SK-N-SH treated with all-trans-retinoic acid at 6 μM for 48 hours (cell line): Measurements from ENCODE around the gene GATA6.
"Not testable (repeated sequence)": the region's sequence is repeated elsewhere in the genome, so short reads cannot be mapped to it uniquely, and the experiment has no call there.

ENCODE experiments used
- ATAC-seq: fragments of 200-7000 bp; cut with Tn5 transposase; 3 replicates; pipeline ENCODE4 v1.9.1; 2020; ENCODE audit warnings: mild to moderate bottlenecking, moderate library complexity
- ARNTL ChIP-seq: fragments of 450-650 bp; formaldehyde crosslinking; IDR thresholded peaks from 2 replicates; pipeline ENCODE4 v1.5.0; 2020; ENCODE audit warnings: low read depth, mild to moderate bottlenecking, moderate library complexity, borderline replicate concordance
- BACH2 ChIP-seq: fragments of 250-450 bp; sonication (Bioruptor Pico); IDR thresholded peaks from 2 replicates; pipeline ENCODE4 v1.9.0; 2021; ENCODE audit warnings: mild to moderate bottlenecking, borderline replicate concordance
- CSDC2 ChIP-seq: fragments of 250-450 bp; sonication (Bioruptor Pico); IDR thresholded peaks from 2 replicates; pipeline ENCODE4 v1.5.0; 2020; ENCODE audit warnings: mild to moderate bottlenecking, moderate library complexity
- CSRNP3 ChIP-seq: fragments of 250-450 bp; sonication (Bioruptor Pico); IDR thresholded peaks from 2 replicates; pipeline ENCODE4 v1.5.1; 2021; ENCODE audit warnings: mild to moderate bottlenecking, moderate library complexity
- ESRRG ChIP-seq: fragments of 250-450 bp; sonication (Bioruptor Pico); IDR thresholded peaks from 2 replicates; pipeline ENCODE4 v1.6.1; 2021; ENCODE audit warnings: mild to moderate bottlenecking
- GLIS3 ChIP-seq: fragments of 250-450 bp; sonication (Bioruptor Pico); IDR thresholded peaks from 2 replicates; pipeline ENCODE4 v1.5.0; 2020; ENCODE audit warnings: mild to moderate bottlenecking, moderate library complexity
- ISL1 ChIP-seq: fragments of 250-450 bp; sonication (Bioruptor Pico); IDR thresholded peaks from 2 replicates; pipeline ENCODE4 v2.1.2; 2022; ENCODE audit warnings: mild to moderate bottlenecking, moderate library complexity
- OSR1 ChIP-seq: fragments of 250-450 bp; sonication (Bioruptor Pico); IDR thresholded peaks from 2 replicates; pipeline ENCODE4 v1.8.0; 2022; ENCODE audit warnings: moderate library complexity, mild to moderate bottlenecking, inconsistent platforms
- PATZ1 ChIP-seq: fragments of 250-450 bp; sonication (Bioruptor Pico); IDR thresholded peaks from 2 replicates; pipeline ENCODE4 v1.8.0; 2020; ENCODE audit warnings: mild to moderate bottlenecking, moderate library complexity, borderline replicate concordance
- POU6F1 ChIP-seq: fragments of 250-450 bp; sonication (Bioruptor Pico); IDR thresholded peaks from 2 replicates; pipeline ENCODE4 v1.8.0; 2021; ENCODE audit warnings: low read depth, mild to moderate bottlenecking, moderate library complexity, borderline replicate concordance
- RARB ChIP-seq: fragments of 250-450 bp; sonication (Bioruptor Pico); IDR thresholded peaks from 2 replicates; pipeline ENCODE4 v1.8.0; 2021; ENCODE audit warnings: mild to moderate bottlenecking, moderate library complexity
- SNAI2 ChIP-seq: fragments of 250-450 bp; sonication (Bioruptor Pico); IDR thresholded peaks from 2 replicates; pipeline ENCODE4 v1.5.0; 2020; ENCODE audit warnings: mild to moderate bottlenecking, moderate library complexity
- TCF4 ChIP-seq: fragments of 250-450 bp; sonication (Bioruptor Pico); IDR thresholded peaks from 2 replicates; pipeline ENCODE4 v1.8.0; 2021; ENCODE audit warnings: mild to moderate bottlenecking, moderate library complexity, borderline replicate concordance
- TOX ChIP-seq: fragments of 250-450 bp; sonication (Bioruptor Pico); IDR thresholded peaks from 2 replicates; pipeline ENCODE4 v1.8.0; 2021; ENCODE audit warnings: mild to moderate bottlenecking, moderate library complexity, borderline replicate concordance
- TSHZ2 ChIP-seq: fragments of 250-450 bp; sonication (Bioruptor Pico); IDR thresholded peaks from 2 replicates; pipeline ENCODE4 v1.5.0; 2020; ENCODE audit warnings: mild to moderate bottlenecking, moderate library complexity
- ZC3H10 ChIP-seq: fragments of 250-450 bp; sonication (Bioruptor Pico); IDR thresholded peaks from 2 replicates; pipeline ENCODE4 v1.5.1; 2021; ENCODE audit warnings: mild to moderate bottlenecking, moderate library complexity
- ZFP3 ChIP-seq: fragments of 250-450 bp; sonication (Bioruptor Pico); IDR thresholded peaks from 2 replicates; pipeline ENCODE4 v1.5.0; 2020; ENCODE audit warnings: mild to moderate bottlenecking, moderate library complexity
- ZFP30 ChIP-seq: fragments of 450-650 bp; formaldehyde crosslinking; IDR thresholded peaks from 2 replicates; pipeline ENCODE4 v1.5.0; 2022; ENCODE audit warnings: mild to moderate bottlenecking, moderate library complexity
- ZNF70 ChIP-seq: fragments of 450-650 bp; formaldehyde crosslinking; IDR thresholded peaks from 2 replicates; pipeline ENCODE4 v1.5.0; 2020; ENCODE audit warnings: mild to moderate bottlenecking, moderate library complexity
- ZNF8 ChIP-seq: fragments of 450-650 bp; formaldehyde crosslinking; IDR thresholded peaks from 2 replicates; pipeline ENCODE4 v1.5.0; 2020; ENCODE audit warnings: mild to moderate bottlenecking, moderate library complexity

GATA6 gene

GRCh38 chr18:22182884-22183697, 13.7 kb downstream of the GATA6 start:
- no peak for TF ChIP-seq CSRNP3 (CRISPR knock-in tag)
- no peak for TF ChIP-seq ZNF70 (CRISPR knock-in tag)
- TF ChIP-seq BACH2 (CRISPR knock-in tag) = no peak
- TF ChIP-seq POU6F1 = no peak
- no peak for TF ChIP-seq TCF4
- no peak for TF ChIP-seq OSR1 (CRISPR knock-in tag)
- TF ChIP-seq ZC3H10 = no peak
- no peak for ATAC-seq

GRCh38 chr18:22183698-22184170, 14.3 kb downstream of the GATA6 start:
- no peak for TF ChIP-seq TOX (CRISPR knock-in tag)
- TF ChIP-seq ZNF70 (CRISPR knock-in tag) = no peak
- no peak for TF ChIP-seq SNAI2 (CRISPR knock-in tag)
- TF ChIP-seq ISL1 (CRISPR knock-in tag) = no peak
- TF ChIP-seq CSRNP3 (CRISPR knock-in tag) = no peak
- TF ChIP-seq BACH2 (CRISPR knock-in tag) = no peak
- TF ChIP-seq TCF4 = no peak
- no peak for TF ChIP-seq TSHZ2 (CRISPR knock-in tag)
- TF ChIP-seq ZFP30 (CRISPR knock-in tag) = no peak
- no peak for ATAC-seq

GRCh38 chr18:22184573-22184972, 15.2 kb downstream of the GATA6 start:
- not testable (repeated sequence) for ATAC-seq

GRCh38 chr18:22185273-22185672, 15.9 kb downstream of the GATA6 start:
- ATAC-seq = no peak; the same call in 2 of the 3 replicates
- TF ChIP-seq ARNTL (CRISPR knock-in tag) = no peak
- no peak for TF ChIP-seq ZNF8
- TF ChIP-seq TOX (CRISPR knock-in tag) = no peak
- no peak for TF ChIP-seq RARB
- no peak for TF ChIP-seq CSRNP3 (CRISPR knock-in tag)
- no peak for TF ChIP-seq PATZ1 (CRISPR knock-in tag)
- TF ChIP-seq GLIS3 (CRISPR knock-in tag) = no peak
- no peak for TF ChIP-seq ESRRG (CRISPR knock-in tag)
- TF ChIP-seq POU6F1 = no peak
- TF ChIP-seq ZFP3 = no peak
- no peak for TF ChIP-seq SNAI2 (CRISPR knock-in tag)
- TF ChIP-seq ISL1 (CRISPR knock-in tag) = no peak
- no peak for TF ChIP-seq ZFP30 (CRISPR knock-in tag)
- no peak for TF ChIP-seq CSDC2 (CRISPR knock-in tag)
